ENCODE results near the gene PLEKHM3.
"Not testable (repeated sequence)": the region's sequence is repeated elsewhere in the genome, so short reads cannot be mapped to it uniquely, and the experiment has no call there.

Gene PLEKHM3

GRCh38 chr2:208025814-208026184, 472 bp upstream of the PLEKHM3 start:
- TF ChIP-seq CTCF (conservative IDR thresholded peaks at IDR 0.05; ENCODE audit: control insufficient read depth, insufficient read depth, low read depth, low read length): no peak
- H3K4me3 ChIP-seq (ENCODE audit: control insufficient read depth, low read depth, low read length): peak overlapping the region; percentile 80
- no peak for DNase-seq (ENCODE audit: low read depth)

GRCh38 chr2:208024091-208024490, 1.2 kb downstream of the PLEKHM3 start:
- no peak overlapping the region for H3K4me3 ChIP-seq (ENCODE audit: control insufficient read depth, low read depth, low read length)
- no peak for DNase-seq (ENCODE audit: low read depth)
- no peak for TF ChIP-seq CTCF (conservative IDR thresholded peaks at IDR 0.05; ENCODE audit: control insufficient read depth, insufficient read depth, low read depth, low read length)

GRCh38 chr2:208020253-208020652, 5.1 kb downstream of the PLEKHM3 start:
- no peak for DNase-seq (ENCODE audit: low read depth)
- no peak for TF ChIP-seq CTCF (conservative IDR thresholded peaks at IDR 0.05; ENCODE audit: control insufficient read depth, insufficient read depth, low read depth, low read length)
- H3K4me3 ChIP-seq (ENCODE audit: control insufficient read depth, low read depth, low read length): no peak overlapping the region

- DNase-seq (ENCODE audit: low read depth); H3K4me3 ChIP-seq (ENCODE audit: control insufficient read depth, low read depth, low read length): not testable (repeated sequence)
Measured at GRCh38 chr2:208018124-208018712, 7.1 kb downstream of the PLEKHM3 start.

GRCh38 chr2:208017721-208018120, 7.6 kb downstream of the PLEKHM3 start:
- no peak for DNase-seq (ENCODE audit: low read depth)
- H3K4me3 ChIP-seq (ENCODE audit: control insufficient read depth, low read depth, low read length): no peak overlapping the region
- no peak for TF ChIP-seq CTCF (conservative IDR thresholded peaks at IDR 0.05; ENCODE audit: control insufficient read depth, insufficient read depth, low read depth, low read length)

- no peak overlapping the region for H3K4me3 ChIP-seq (ENCODE audit: control insufficient read depth, low read depth, low read length)
- no peak for DNase-seq (ENCODE audit: low read depth)
- TF ChIP-seq CTCF (conservative IDR thresholded peaks at IDR 0.05; ENCODE audit: control insufficient read depth, insufficient read depth, low read depth, low read length): no peak
Measured at GRCh38 chr2:208015475-208015874, 9.9 kb downstream of the PLEKHM3 start.

GRCh38 chr2:208013285-208014178, 11.8 kb downstream of the PLEKHM3 start:
- H3K4me3 ChIP-seq (ENCODE audit: control insufficient read depth, low read depth, low read length): no peak overlapping the region
- peak; percentile 35 for DNase-seq (ENCODE audit: low read depth)
- no peak for TF ChIP-seq CTCF (conservative IDR thresholded peaks at IDR 0.05; ENCODE audit: control insufficient read depth, insufficient read depth, low read depth, low read length)
